GM10266 (cell line): Measurements from ENCODE around the gene FKBP15.
"Not testable (repeated sequence)": the region's sequence is repeated elsewhere in the genome, so short reads cannot be mapped to it uniquely, and the experiment has no call there.

Experiments
- DNase-seq: peaks from one replicate; pipeline ENCODE4 v3.0.0; 2012; ENCODE audit errors: extremely low spot score
- CTCF ChIP-seq: IDR thresholded peaks from 2 replicates; pipeline ENCODE4 v1.5.1; 2012; ENCODE audit warnings: mild to moderate bottlenecking, low read depth; ENCODE audit not compliant: control insufficient read depth, insufficient read depth; ENCODE audit errors: missing control alignments

The FKBP15 gene

GRCh38 chr9:113137196-113138168, 83.6 kb downstream of the FKBP15 start:
- DNase-seq = no peak
- TF ChIP-seq CTCF = no peak

DNA sequence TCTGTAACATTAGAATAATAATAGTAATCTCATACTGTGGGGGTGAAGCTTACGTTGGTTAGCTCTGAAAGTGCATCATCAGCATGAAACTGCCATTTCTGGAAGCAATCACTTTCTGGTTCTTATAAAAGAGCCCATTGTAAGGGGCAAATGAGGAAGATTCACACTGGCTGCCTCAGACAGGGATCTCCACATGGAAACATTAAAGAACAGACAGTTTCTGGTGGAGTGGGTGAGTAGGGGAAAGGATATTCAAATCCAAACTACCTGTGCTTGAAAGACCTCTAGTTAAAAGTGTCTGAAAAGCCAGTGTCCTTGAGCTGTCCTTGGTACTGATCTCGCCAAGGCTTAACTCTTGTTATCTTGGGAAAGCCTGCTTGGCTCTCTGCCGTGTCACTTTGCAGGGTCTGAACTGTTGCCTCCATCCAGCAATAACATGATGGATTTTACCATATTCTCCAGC, 89.4 kb downstream of the FKBP15 start:
- no peak for DNase-seq
- TF ChIP-seq CTCF = no peak

DNA sequence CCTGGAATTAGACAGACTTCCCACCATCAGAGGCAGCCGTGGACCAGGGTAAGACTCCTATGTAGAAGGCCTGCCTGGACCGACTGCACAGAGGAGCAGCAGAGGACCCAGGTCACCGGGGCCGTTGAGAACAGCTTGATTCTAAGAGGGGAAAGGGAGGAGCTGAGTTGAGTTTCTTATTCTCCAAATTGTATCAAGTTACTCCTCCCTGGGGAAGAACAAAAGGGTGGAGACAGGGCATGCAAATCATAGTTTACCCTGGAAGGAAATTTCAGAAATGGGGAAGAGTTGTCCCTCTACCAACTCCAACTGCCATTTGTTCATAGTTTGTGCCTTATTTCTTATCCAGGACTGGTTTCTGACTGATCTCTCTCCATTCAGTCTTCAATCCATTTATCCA, 91.2 kb downstream of the FKBP15 start:
- no peak for TF ChIP-seq CTCF
- no peak for DNase-seq

GRCh38 chr9:113129466-113129865, 91.6 kb downstream of the FKBP15 start:
- no peak for DNase-seq
- no peak for TF ChIP-seq CTCF

DNA sequence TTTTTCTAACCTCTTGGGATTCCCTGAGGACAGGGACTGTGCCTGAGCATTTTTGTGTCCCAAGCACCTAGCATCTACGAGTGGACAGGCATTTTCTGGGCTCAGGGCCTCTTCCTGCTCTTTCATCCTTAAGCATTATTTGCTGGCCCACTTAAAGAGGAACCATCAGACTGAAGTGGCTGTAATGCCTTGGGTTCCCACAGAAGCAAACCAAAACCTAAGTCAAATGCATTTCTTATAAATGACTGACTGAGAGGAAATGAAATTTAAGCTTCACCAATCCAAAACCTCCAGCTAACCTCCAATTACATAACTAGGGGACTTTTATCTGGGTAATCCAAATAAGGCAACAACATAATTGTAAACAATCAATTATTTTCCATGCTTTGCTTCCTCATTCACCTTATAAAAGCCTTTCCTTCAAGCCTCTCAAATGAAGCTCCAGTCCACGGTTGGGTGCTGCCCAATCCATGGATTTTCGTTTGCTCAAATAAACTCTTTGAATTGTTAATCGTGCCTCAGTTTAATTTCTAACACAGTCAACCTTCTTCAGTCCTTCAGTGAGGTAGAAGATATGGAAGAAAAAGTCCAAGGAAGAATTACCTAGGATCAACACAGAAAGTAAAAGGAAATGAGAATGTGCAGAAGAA, 95.6 kb downstream of the FKBP15 start:
- no peak for TF ChIP-seq CTCF
- DNase-seq = no peak

DNA sequence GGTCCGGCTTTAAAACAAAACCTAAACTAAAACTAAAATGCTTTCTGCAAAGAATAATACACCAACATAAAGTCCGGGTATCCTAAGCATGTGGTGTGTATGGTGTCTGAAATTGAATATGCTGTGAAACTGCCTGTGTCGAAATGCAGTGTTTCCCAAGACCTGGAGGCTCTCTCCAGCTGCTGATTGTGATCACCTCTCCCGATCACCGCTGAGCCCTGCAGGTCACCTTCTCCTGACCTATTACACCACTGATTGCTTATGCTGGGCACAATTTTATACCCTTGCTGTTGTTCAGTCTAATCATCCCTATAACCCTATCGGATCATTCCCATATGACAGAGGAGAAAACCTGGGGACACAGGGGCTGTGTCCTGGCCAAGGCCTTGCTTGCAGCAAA, 102.2 kb downstream of the FKBP15 start:
- DNase-seq = not testable (repeated sequence)
